ENCODE measurements around the gene RBMX2.

The RBMX2 gene

DNA sequence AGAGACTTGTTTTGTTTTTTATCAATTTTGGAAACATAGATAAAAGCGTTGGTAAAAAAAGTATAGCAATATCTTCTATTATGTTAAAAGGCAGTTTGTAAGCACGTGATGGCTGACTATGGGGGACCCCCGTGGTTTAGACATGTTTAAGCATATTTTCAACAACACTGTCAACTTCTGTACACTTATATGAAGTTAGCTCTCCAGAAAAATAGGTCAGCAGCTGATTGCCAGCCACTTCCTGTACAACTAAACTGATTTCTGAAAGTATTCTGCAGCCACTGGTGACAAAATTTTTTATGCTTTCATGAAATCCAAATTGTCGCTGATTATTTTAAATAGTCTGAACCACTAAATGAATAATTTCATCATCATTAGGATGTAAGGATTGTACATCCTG lies 45.2 kb downstream of the RBMX2 start:
- DNase-seq, result no peak

All from activated CD4-positive, CD25-positive, alpha-beta regulatory T cell treated with anti-CD3 and anti-CD28 coated beads, Interleukin-2, amount 50 U/mL, for 72 hours (primary cell).